Activated CD4-positive, alpha-beta T cell treated with anti-CD3 and anti-CD28 coated beads, Interleukin-2, amount 10 ng/mL, durations not matched to agents 24 days and 14 days (primary cell): ENCODE measurements around the gene ABCA7. TPM values are rescaled to one million over a fixed set of nuclear protein-coding genes. Genes with fewer than 3 reads are reported as not detected.
A peak's percentile ranks its signal among the peaks of the same experiment; 100 is the strongest.

Experiments
- DNase-seq: peaks from one replicate; pipeline ENCODE4 v3.0.0; 2022
- H3K27ac Mint-ChIP-seq: one replicate; pipeline ENCODE4 v1.8.0; 2022; ENCODE audit warnings: mild to moderate bottlenecking, mixed read lengths
- H3K27me3 Mint-ChIP-seq: one replicate; pipeline ENCODE4 v1.8.0; 2022; ENCODE audit warnings: mixed read lengths
- H3K36me3 Mint-ChIP-seq: one replicate; pipeline ENCODE4 v1.8.0; 2022; ENCODE audit warnings: low read depth, mild to moderate bottlenecking, mixed read lengths
- H3K4me1 Mint-ChIP-seq: one replicate; pipeline ENCODE4 v1.8.0; 2021; ENCODE audit warnings: mixed read lengths
- H3K4me3 Mint-ChIP-seq: one replicate; pipeline ENCODE4 v1.8.0; 2022; ENCODE audit warnings: mild to moderate bottlenecking, moderate library complexity, mixed read lengths
- H3K9me3 Mint-ChIP-seq: one replicate; pipeline ENCODE4 v1.8.0; 2021; ENCODE audit warnings: mixed read lengths
- intact Hi-C: fragments of 100-400 bp; cut with micrococcal nuclease; formaldehyde crosslinking; loops from one replicate; pipeline ENCODE4 v1.15.1; 2023
- total RNA-seq: library from RNA; stranded (reverse); gene quantifications from 2 replicates; pipeline ENCODE4 v1.2.3, GENCODE V29; 2022

Gene ABCA7
- total RNA-seq, 1 donor from 2014 or later: 15.8 TPM

GRCh38 chr19:1102407-1103131 is 62.7 kb downstream of the ABCA7 start:
- Mint-ChIP-seq H3K36me3 (peaks cover 17% of the 10 kb centered on the region), H3K27ac (peak overlapping the region; percentile 92), H3K4me1 (peaks cover 43% of the 10 kb centered on the region), H3K4me3 (peak overlapping the region; percentile 75), H3K9me3 (peaks cover 3% of the 10 kb centered on the region), H3K27me3 (no peaks in the 10 kb centered on the region)
- intact Hi-C loops: loop anchor here (1.0 to 5.0 kb wide), 6 partner anchors 7 to 90 kb away; partner anchors contain the start of genes ARHGAP45, POLR2E, RNU6-2 and TMEM259
- peak; percentile 81 for DNase-seq

DNA sequence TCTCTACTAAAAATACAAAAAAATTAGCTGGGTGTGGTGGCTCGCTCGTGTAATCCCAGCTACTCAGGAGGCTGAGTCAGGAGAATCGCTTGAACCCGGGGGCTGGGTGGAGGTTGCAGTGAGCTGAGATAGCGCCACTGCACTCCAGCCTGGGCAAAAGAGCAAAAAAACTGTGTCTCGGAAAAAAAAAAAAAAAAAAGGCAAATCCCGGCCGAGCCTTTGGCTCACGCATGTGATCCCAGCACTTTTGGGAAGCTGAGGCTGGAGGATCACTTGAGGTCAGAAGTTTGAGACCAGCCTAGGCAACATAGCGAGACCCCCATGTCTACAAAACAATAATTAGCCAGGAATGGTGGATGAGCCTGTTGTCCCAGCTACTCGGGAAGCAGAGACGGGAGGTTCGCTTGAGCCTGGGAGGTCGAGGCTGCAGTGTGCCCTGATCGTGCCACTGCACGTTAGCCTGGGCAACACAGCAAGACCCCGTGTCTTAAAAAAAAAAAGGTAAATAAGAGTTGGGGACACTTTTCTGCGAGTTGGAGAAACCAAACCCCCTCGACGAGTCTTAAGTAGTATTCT is 63.3 kb downstream of the ABCA7 start:
- intact Hi-C loops: loop anchor here (1.0 to 5.0 kb wide), 5 partner anchors 8 to 89 kb away; partner anchors contain the start of genes ARHGAP45, POLR2E, RNU6-2 and TMEM259
- H3K27me3 Mint-ChIP-seq: no peaks in the 10 kb centered on the region

GRCh38 chr19:1103708-1104310 is 63.9 kb downstream of the ABCA7 start, which contains the start of gene GPX4:
Gene GPX4 (plus strand): TSS chr19:1103994. CDS start chr19:1104044, 50 bp downstream.
- H3K27ac Mint-ChIP-seq: peak within 1 kb of the TSS; percentile 92
- peaks cover 33% of the 10 kb centered on the region for H3K4me1 Mint-ChIP-seq
- H3K36me3 Mint-ChIP-seq: peaks cover 17% of the 10 kb centered on the region
- peak; percentile 99 for DNase-seq
- peaks cover 3% of the 10 kb centered on the region for H3K9me3 Mint-ChIP-seq
- no peaks in the 10 kb centered on the region for H3K27me3 Mint-ChIP-seq
- intact Hi-C loops: loop anchor here (1.0 to 5.0 kb wide), 5 partner anchors 9 to 88 kb away; partner anchors contain the start of genes ARHGAP45, POLR2E, RNU6-2 and TMEM259
- peak within 1 kb of the TSS; percentile 75 for H3K4me3 Mint-ChIP-seq

More for the DNA sequence above, 63.3 kb downstream of the ABCA7 start:
- H3K27ac Mint-ChIP-seq: peak overlapping the region; percentile 92
- H3K9me3 Mint-ChIP-seq: peaks cover 3% of the 10 kb centered on the region
- DNase-seq: no peak
- peaks cover 38% of the 10 kb centered on the region for H3K4me1 Mint-ChIP-seq
- peaks cover 18% of the 10 kb centered on the region for H3K36me3 Mint-ChIP-seq
- peak overlapping the region; percentile 75 for H3K4me3 Mint-ChIP-seq

DNA sequence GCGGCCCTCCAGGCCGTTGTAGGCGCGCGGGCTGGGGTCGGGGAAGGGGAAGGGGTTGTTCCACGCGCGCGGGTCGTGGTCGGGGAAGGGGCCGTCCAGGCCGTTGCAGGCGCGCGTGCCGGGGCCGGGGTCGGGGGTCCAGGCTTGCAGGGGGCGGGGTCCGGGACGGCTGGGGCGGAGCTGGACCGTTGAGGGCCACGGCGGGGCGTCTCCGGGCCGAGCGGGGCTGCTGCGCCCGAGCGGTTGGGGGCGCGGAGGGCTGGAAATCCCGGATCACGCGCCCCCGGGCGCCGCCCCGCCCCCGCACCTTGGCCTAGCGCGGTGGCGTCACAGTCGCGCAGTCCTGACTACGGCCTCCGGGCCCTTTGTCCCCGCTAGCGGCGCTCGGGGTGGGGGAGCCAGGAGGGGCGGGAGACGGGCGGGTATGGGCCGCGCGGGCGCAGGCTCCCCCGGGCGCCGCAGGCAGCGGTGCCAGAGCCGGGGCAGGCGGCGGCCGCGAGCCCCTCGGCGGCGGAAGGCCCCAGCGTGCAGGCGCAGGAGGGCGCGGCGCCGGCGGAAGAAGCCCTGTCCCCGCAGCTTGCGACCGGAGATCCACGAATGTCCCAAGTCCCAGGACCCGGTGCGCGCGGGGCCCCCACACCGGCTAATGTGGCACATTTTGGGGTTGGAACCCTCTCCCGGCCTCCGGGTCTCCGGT is 64.6 kb downstream of the ABCA7 start:
- H3K4me3 Mint-ChIP-seq: peak overlapping the region; percentile 75
- peaks cover 3% of the 10 kb centered on the region for H3K9me3 Mint-ChIP-seq
- H3K27ac Mint-ChIP-seq: peak overlapping the region; percentile 25
- intact Hi-C loops: loop anchor here (5.0 kb wide), 2 partner anchors 37 to 88 kb away; partner anchors contain the start of gene ARHGAP45
- peaks cover 27% of the 10 kb centered on the region for H3K4me1 Mint-ChIP-seq
- H3K36me3 Mint-ChIP-seq: peaks cover 15% of the 10 kb centered on the region
- peak; percentile 93 for DNase-seq
- H3K27me3 Mint-ChIP-seq: no peaks in the 10 kb centered on the region

- Mint-ChIP-seq H3K27ac (peak overlapping the region; percentile 25), H3K36me3 (peaks cover 14% of the 10 kb centered on the region), H3K27me3 (no peaks in the 10 kb centered on the region), H3K4me3 (peak overlapping the region; percentile 75), H3K4me1 (peaks cover 20% of the 10 kb centered on the region), H3K9me3 (no peaks in the 10 kb centered on the region)
- peak; percentile 67 for DNase-seq
- intact Hi-C loops: no loop called here
Measured at GRCh38 chr19:1105008-1105872, 65.3 kb downstream of the ABCA7 start.

DNA sequence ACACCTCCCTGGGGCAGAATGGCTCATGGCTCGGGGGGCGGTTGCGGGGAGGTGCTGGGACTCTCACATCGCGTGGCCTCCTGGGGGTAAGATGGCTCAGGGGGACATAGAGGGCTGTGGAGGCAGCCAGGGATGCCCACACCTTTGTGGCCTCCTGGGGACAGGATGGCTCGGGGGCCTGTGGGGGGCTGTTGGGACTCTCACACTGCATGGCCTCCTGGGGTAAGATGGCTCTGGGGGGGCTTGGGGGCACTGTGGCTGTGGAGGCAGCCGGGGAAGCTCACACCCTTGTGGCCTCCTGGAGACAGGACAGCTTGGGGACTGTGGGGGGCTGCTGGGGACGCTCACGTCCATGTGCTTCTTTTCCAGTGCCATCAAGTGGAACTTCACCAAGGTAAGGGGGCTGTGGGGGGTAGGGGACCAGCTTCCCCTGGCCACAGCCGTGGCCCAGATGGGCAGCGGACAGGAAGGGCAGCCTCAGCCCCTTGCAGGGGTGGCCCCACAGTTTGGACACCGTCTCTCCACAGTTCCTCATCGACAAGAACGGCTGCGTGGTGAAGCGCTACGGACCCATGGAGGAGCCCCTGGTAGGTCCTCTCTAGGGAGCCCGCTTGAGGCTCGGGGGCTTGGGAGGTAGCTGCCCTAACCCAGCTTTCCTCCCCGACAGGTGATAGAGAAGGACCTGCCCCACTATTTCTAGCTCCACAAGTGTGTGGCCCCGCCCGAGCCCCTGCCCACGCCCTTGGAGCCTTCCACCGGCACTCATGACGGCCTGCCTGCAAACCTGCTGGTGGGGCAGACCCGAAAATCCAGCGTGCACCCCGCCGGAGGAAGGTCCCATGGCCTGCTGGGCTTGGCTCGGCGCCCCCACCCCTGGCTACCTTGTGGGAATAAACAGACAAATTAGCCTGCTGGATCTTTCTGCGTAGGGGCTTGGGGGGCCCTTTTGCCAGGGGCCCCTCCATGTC is 66.2 kb downstream of the ABCA7 start:
- peak overlapping the region; percentile 55 for H3K4me3 Mint-ChIP-seq
- peak; percentile 67 for DNase-seq
- no peaks in the 10 kb centered on the region for H3K9me3 Mint-ChIP-seq
- H3K27me3 Mint-ChIP-seq: no peaks in the 10 kb centered on the region
- peaks cover 18% of the 10 kb centered on the region for H3K4me1 Mint-ChIP-seq
- intact Hi-C loops: no loop called here
- peaks cover 15% of the 10 kb centered on the region for H3K36me3 Mint-ChIP-seq
- H3K27ac Mint-ChIP-seq: no peak overlapping the region

DNA sequence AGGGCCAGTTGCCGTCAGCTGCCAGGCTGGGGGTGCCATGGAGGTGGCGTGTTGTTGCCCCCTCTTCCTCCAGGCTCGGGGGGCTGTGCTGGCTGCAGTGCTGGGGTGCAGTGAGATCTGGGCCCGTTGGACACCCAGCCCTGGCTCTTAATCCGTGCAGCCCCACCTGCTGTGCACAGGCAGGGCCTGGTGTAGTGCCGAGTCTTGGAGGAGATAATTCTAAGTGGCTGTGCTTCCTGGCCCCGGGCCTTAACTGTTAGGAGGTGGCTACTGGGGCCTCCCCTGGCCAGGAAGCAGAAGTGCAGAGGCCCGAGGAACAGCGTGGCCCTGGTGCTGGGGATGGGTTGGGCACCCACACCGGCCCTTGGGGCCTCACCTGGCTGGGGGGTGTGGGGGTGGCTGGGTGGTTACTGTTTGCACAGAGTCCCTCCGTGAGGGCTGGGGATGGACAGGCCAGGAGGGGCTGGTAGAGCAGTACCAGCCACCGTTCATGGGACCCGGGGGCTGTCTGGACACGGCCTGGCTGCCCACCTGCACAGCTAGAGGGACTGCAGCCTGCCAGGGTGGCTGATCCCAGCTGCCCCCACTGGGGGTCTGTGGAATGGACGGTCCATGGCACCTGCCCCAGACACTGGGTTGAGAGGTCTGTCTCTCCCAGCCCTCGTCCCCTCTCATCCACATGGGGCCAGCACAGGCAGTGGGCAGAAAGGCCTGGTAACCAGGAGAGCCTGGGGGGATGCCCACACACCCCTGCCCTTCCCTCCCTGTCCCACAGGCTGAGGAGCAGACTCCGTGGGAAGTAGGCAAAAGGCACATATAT is 67.1 kb downstream of the ABCA7 start:
- peak; percentile 68 for DNase-seq
- intact Hi-C loops: no loop called here
- H3K36me3 Mint-ChIP-seq: peaks cover 15% of the 10 kb centered on the region
- H3K4me3 Mint-ChIP-seq: peak overlapping the region; percentile 55
- peaks cover 12% of the 10 kb centered on the region for H3K4me1 Mint-ChIP-seq
- no peaks in the 10 kb centered on the region for H3K27me3 Mint-ChIP-seq
- H3K27ac Mint-ChIP-seq: no peak overlapping the region
- no peaks in the 10 kb centered on the region for H3K9me3 Mint-ChIP-seq

- peaks cover 8% of the 10 kb centered on the region for H3K4me1 Mint-ChIP-seq
- no peaks in the 10 kb centered on the region for H3K9me3 Mint-ChIP-seq
- H3K4me3 Mint-ChIP-seq: no peak overlapping the region
- DNase-seq: no peak
- H3K27me3 Mint-ChIP-seq: no peaks in the 10 kb centered on the region
- no peak overlapping the region for H3K27ac Mint-ChIP-seq
- intact Hi-C loops: no loop called here
- peaks cover 16% of the 10 kb centered on the region for H3K36me3 Mint-ChIP-seq
Measured at GRCh38 chr19:1107661-1108261, 67.9 kb downstream of the ABCA7 start.

DNA sequence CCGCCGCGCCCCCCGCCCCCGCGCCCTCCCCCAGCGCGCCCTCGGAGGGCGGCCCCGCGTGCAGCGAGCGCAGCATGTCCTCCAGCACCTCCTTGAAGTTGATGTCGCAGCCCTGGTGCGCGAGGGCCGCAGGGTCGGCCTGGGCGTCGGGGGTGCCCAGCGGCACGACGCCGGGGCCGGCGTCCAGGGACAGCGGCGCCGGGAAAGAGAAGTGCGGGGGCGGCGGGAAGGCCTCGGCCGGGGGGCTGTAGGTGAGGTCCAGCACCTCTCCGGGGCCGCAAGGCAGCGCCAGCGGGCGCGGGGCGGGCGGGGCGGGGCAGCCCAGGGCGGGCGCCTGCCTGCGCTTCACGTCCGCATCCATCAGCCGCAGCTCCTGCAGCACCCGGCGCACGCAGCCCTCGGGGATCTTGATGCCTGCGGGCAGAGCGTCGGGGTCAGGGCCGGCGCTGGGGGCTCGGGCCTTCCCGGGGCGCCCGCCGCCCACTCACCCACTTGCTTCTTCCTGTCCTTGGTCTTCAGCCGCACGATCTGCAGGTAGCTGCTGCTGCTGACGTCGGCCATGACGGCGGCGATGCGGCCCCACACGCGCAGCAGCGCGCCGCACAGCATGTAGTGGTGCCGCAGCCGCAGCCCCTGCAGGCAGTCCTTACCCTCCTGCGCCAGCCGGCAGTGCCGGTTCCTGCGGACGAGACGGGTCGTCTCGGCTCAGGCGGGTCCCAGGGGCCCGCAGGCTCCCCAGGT is 68.6 kb downstream of the ABCA7 start:
- Mint-ChIP-seq H3K4me3 (no peak overlapping the region), H3K4me1 (peaks cover 1% of the 10 kb centered on the region), H3K36me3 (peaks cover 20% of the 10 kb centered on the region), H3K9me3 (no peaks in the 10 kb centered on the region), H3K27me3 (no peaks in the 10 kb centered on the region), H3K27ac (no peak overlapping the region)
- intact Hi-C loops: no loop called here
- DNase-seq: no peak

DNA sequence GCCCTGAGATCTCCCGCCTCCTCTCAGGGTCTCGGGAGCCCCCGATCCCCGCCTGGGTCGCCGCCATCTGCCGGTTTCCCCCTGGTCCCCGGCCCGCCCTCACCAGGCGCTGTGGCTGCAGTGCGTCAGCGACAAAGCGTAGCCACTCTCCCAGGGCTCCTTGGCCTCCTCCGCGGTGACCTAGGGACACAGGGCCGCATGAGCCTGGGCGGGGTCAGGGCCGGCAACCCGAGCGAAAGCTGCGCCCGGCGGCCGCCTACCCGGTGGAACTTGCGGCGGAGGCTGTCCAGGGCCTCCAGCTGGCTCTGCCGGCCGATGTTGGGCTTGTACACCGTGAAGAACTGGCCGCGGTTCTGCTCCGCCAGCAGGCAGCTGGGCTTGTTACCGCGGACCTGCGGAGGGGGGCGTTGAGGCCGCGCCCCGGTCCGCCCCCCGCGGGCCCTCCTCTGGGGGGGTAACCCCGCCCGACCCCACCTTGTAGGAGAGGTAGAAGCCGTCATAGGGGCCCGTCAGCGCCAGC is 69.2 kb downstream of the ABCA7 start:
- H3K4me1 Mint-ChIP-seq: no peaks in the 10 kb centered on the region
- H3K9me3 Mint-ChIP-seq: no peaks in the 10 kb centered on the region
- H3K27ac Mint-ChIP-seq: no peak overlapping the region
- H3K27me3 Mint-ChIP-seq: no peaks in the 10 kb centered on the region
- intact Hi-C loops: no loop called here
- no peak for DNase-seq
- H3K4me3 Mint-ChIP-seq: no peak overlapping the region
- peaks cover 21% of the 10 kb centered on the region for H3K36me3 Mint-ChIP-seq
